Measurements from ENCODE around the gene PAOX. TPM values are rescaled to one million over a fixed set of nuclear protein-coding genes. Genes with fewer than 3 reads are reported as not detected.

PAOX gene
- total and polyA plus RNA-seq, 9 of the 15 experiments (the other 6 are each of a cell fraction or from before 2014, with no cell fraction given) = 0.80 to 6.4 (median 2.6) TPM

- no peak overlapping the region for H2AFZ ChIP-seq (ENCODE audit: low read depth, low read length)
- ChIA-PET CTCF (ENCODE audit: low intra/inter-chr PET ratio) (no interaction called here), POLR2A (no interaction called here)
- peaks cover 10 to 15% of the 10 kb centered on the region in 2 experiments for H3K4me1 ChIP-seq (replicated peaks in 1 of 2; ENCODE audit: control insufficient read depth in 2 of 2, insufficient read depth in 2 of 2, low read length in 2 of 2)
- 0 out of 2 replicates have a peak, but pooled peaks cover 3% of the 10 kb centered on the region for H4K20me1 ChIP-seq (replicated peaks; ENCODE audit: control insufficient read depth, insufficient read depth, low read length)
- FAIRE-seq (no peak), ATAC-seq (no peak), DNase-seq (ENCODE audit: extremely low read depth in 1 of 4, low spot score in 3 of 4) (no peak)
- in situ Hi-C loops (cut with MboI) (no loop called here), intact Hi-C loops (cut with micrococcal nuclease) (no loop called here)
- H3K9me1 ChIP-seq (ENCODE audit: control insufficient read depth, insufficient read depth, low read length) = no peaks in the 10 kb centered on the region
- no peaks in the 10 kb centered on the region for H3K79me2 ChIP-seq (ENCODE audit: control insufficient read depth, insufficient read depth, low read length)
- no peak overlapping the region for H3K4me3 ChIP-seq
- H3K9me3 ChIP-seq (replicated peaks; ENCODE audit: control insufficient read depth, insufficient read depth, low read depth, low read length) = no peaks in the 10 kb centered on the region
- no TSS peak for BruUV-seq (replicated peaks)
- H3K36me3 ChIP-seq (ENCODE audit: control insufficient read depth, insufficient read depth, low read length) = peaks cover 63% of the 10 kb centered on the region; the same call in 2 of the 3 replicates
- H3K27me3 ChIP-seq (ENCODE audit: control insufficient read depth in 2 of 2, insufficient read depth in 2 of 2, low read length in 2 of 2) = no peaks in the 10 kb centered on the region
- H3K9ac ChIP-seq (ENCODE audit: insufficient read depth in 1 of 2, low read depth in 2 of 2, low read length in 2 of 2) = peak overlapping the region in 1 of 2 experiments; percentile 35; a peak in 1 of 4 replicates
- WGBS (ENCODE audit: insufficient coverage, low coverage, missing lambda C conversion rate) = 84% methylated on average over 16 of the region's 29 CpGs
- TF ChIP-seq RBFOX2 (IDR thresholded peaks at IDR 0.05; ENCODE audit: low read depth, low read length) (0 out of 2 replicates have a peak, but pooled peaks have one; percentile 37), ATF6 (CRISPR knock-in tag; IDR thresholded peaks at IDR 0.05) (no peak), KDM4B (IDR thresholded peaks at IDR 0.05; ENCODE audit: borderline replicate concordance in 2 of 2, low read depth in 1 of 2) (no peak), RAD21 (CRISPR knock-in tag; conservative IDR thresholded peaks at IDR 0.05 in 1 of 2, IDR thresholded peaks at IDR 0.05 in 1 of 2) (no peak), ADNP (tag; IDR thresholded peaks at IDR 0.05) (no peak)
- H3K27ac ChIP-seq (ENCODE audit: extremely low read depth, low read depth, low read length) = no peak overlapping the region
- H3K4me2 ChIP-seq (ENCODE audit: insufficient read depth, low read length) = no peak overlapping the region
Observed at GRCh38 chr10:133364645-133365431, 14.2 kb upstream of the PAOX start.

Measured in K562 (cell line).